Endothelial cell (in vitro differentiated cells): ENCODE data around the gene ALK. TPM values are rescaled to one million over a fixed set of nuclear protein-coding genes. Genes with fewer than 3 reads are reported as not detected.

ENCODE experiments used
- DNase-seq: peaks from one replicate; pipeline ENCODE4 v3.0.0; 2021; ENCODE audit warnings: low spot score
- H3K27ac Mint-ChIP-seq: one replicate; pipeline ENCODE4 v1.8.0; 2021; ENCODE audit warnings: mixed read lengths, inconsistent platforms; ENCODE audit not compliant: unreplicated experiment
- H3K27me3 Mint-ChIP-seq: one replicate; pipeline ENCODE4 v1.8.0; 2021; ENCODE audit warnings: mild to moderate bottlenecking, moderate library complexity, mixed read lengths, inconsistent platforms; ENCODE audit not compliant: unreplicated experiment
- H3K36me3 Mint-ChIP-seq: one replicate; pipeline ENCODE4 v1.8.0; 2021; ENCODE audit warnings: mild to moderate bottlenecking, low read depth, mixed read lengths, inconsistent platforms; ENCODE audit not compliant: unreplicated experiment
- H3K4me1 Mint-ChIP-seq: one replicate; pipeline ENCODE4 v1.8.0; 2021; ENCODE audit warnings: mild to moderate bottlenecking, mixed read lengths, inconsistent platforms; ENCODE audit not compliant: unreplicated experiment
- H3K4me3 Mint-ChIP-seq: one replicate; pipeline ENCODE4 v1.8.0; 2021; ENCODE audit warnings: mild to moderate bottlenecking, mixed read lengths, inconsistent platforms; ENCODE audit not compliant: unreplicated experiment
- H3K9me3 Mint-ChIP-seq: one replicate; pipeline ENCODE4 v1.8.0; 2021; ENCODE audit warnings: mixed read lengths, inconsistent platforms; ENCODE audit not compliant: unreplicated experiment
- total RNA-seq: library from RNA; stranded (reverse); fragmentation: NEBNext Ultra II Directional; extraction: Animal tissue kit (Norgen Biotek cat#: 25700); gene quantifications from one replicate; pipeline ENCODE4 v1.2.1, GENCODE V29; 2021; ENCODE audit not compliant: unreplicated experiment
- TF ChIP-seq, protein P1 (sequence below): fragments of 200-600 bp; sonication (generic); IDR thresholded peaks from one replicate; pipeline ENCODE4 v1.5.0; 2021; ENCODE audit warnings: antibody characterized with exemption; ENCODE audit not compliant: unreplicated experiment

ALK gene
- total RNA-seq, 1 donor from 2014 or later = 0.05 TPM

- no peak overlapping the region for H3K27ac Mint-ChIP-seq
- peaks cover 5% of the 10 kb centered on the region for H3K4me1 Mint-ChIP-seq
- no peak overlapping the region for H3K4me3 Mint-ChIP-seq
Measured at GRCh38 chr2:29880084-29880483, 41.3 kb downstream of the ALK start.

GRCh38 chr2:29879456-29879855 lies 41.9 kb downstream of the ALK start:
- H3K4me3 Mint-ChIP-seq = no peak overlapping the region
- no peaks in the 10 kb centered on the region for H3K27me3 Mint-ChIP-seq
- DNase-seq = no peak
- H3K36me3 Mint-ChIP-seq = no peaks in the 10 kb centered on the region
- TF ChIP-seq, protein P1, sequence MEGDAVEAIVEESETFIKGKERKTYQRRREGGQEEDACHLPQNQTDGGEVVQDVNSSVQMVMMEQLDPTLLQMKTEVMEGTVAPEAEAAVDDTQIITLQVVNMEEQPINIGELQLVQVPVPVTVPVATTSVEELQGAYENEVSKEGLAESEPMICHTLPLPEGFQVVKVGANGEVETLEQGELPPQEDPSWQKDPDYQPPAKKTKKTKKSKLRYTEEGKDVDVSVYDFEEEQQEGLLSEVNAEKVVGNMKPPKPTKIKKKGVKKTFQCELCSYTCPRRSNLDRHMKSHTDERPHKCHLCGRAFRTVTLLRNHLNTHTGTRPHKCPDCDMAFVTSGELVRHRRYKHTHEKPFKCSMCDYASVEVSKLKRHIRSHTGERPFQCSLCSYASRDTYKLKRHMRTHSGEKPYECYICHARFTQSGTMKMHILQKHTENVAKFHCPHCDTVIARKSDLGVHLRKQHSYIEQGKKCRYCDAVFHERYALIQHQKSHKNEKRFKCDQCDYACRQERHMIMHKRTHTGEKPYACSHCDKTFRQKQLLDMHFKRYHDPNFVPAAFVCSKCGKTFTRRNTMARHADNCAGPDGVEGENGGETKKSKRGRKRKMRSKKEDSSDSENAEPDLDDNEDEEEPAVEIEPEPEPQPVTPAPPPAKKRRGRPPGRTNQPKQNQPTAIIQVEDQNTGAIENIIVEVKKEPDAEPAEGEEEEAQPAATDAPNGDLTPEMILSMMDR = no peak
- no peak overlapping the region for H3K27ac Mint-ChIP-seq
- H3K4me1 Mint-ChIP-seq = peaks cover 5% of the 10 kb centered on the region
- no peaks in the 10 kb centered on the region for H3K9me3 Mint-ChIP-seq

More at GRCh38 chr2:29880084-29880483, 41.3 kb downstream of the ALK start:
- H3K9me3 Mint-ChIP-seq = no peaks in the 10 kb centered on the region
- no peaks in the 10 kb centered on the region for H3K36me3 Mint-ChIP-seq
- TF ChIP-seq, protein P1 = no peak
- no peak for DNase-seq
- H3K27me3 Mint-ChIP-seq = no peaks in the 10 kb centered on the region

GRCh38 chr2:29878898-29879297 lies 42.5 kb downstream of the ALK start:
- H3K36me3 Mint-ChIP-seq = no peaks in the 10 kb centered on the region
- no peak overlapping the region for H3K27ac Mint-ChIP-seq
- H3K4me3 Mint-ChIP-seq = no peak overlapping the region
- peaks cover 5% of the 10 kb centered on the region for H3K4me1 Mint-ChIP-seq
- H3K9me3 Mint-ChIP-seq = no peaks in the 10 kb centered on the region
- no peak for DNase-seq
- no peaks in the 10 kb centered on the region for H3K27me3 Mint-ChIP-seq
- TF ChIP-seq, protein P1 = no peak

- Mint-ChIP-seq H3K27ac (no peak overlapping the region), H3K9me3 (no peaks in the 10 kb centered on the region), H3K36me3 (no peaks in the 10 kb centered on the region), H3K4me1 (peaks cover 9% of the 10 kb centered on the region), H3K27me3 (no peaks in the 10 kb centered on the region), H3K4me3 (no peak overlapping the region)
- TF ChIP-seq, protein P1 = no peak
- no peak for DNase-seq
Measured at GRCh38 chr2:29876374-29876773, 45.0 kb downstream of the ALK start.

- Mint-ChIP-seq H3K36me3 (no peaks in the 10 kb centered on the region), H3K27me3 (no peaks in the 10 kb centered on the region), H3K4me1 (peaks cover 8% of the 10 kb centered on the region), H3K4me3 (no peak overlapping the region), H3K9me3 (no peaks in the 10 kb centered on the region), H3K27ac (no peak overlapping the region)
- no peak for DNase-seq
- TF ChIP-seq, protein P1 = no peak
Measured at GRCh38 chr2:29874745-29875144, 46.6 kb downstream of the ALK start.
